Fibroblast of lung (primary cell): ENCODE results near the gene HYAL4. TPM values are rescaled to one million over a fixed set of nuclear protein-coding genes. Genes with fewer than 3 reads are reported as not detected.
"Not testable (repeated sequence)": the region's sequence is repeated elsewhere in the genome, so short reads cannot be mapped to it uniquely, and the experiment has no call there.

ENCODE experiments used
- DNase-seq, 2 donors: peaks; one replicate each; pipeline versions ENCODE4 v3.0.0 to v3.0.0-alpha.2; 2010; ENCODE audit warnings: low read depth in 2 of 2
- H2AFZ ChIP-seq: 2 replicates; pipeline ENCODE4 v1.5.1; 2012; ENCODE audit warnings: low read length, control low read depth, inconsistent platforms
- H3K27ac ChIP-seq: 2 replicates; pipeline ENCODE4 v1.5.1; 2011; ENCODE audit warnings: low read length, control low read depth; ENCODE audit not compliant: insufficient read depth
- H3K27me3 ChIP-seq: 2 replicates; pipeline ENCODE4 v1.5.1; 2011; ENCODE audit warnings: mild to moderate bottlenecking, low read length; ENCODE audit not compliant: control insufficient read depth, insufficient read depth
- H3K36me3 ChIP-seq: 2 replicates; pipeline ENCODE4 v1.5.1; 2011; ENCODE audit warnings: low read length; ENCODE audit not compliant: control insufficient read depth, insufficient read depth
- H3K4me1 ChIP-seq: 2 replicates; pipeline ENCODE4 v1.5.1; 2011; ENCODE audit warnings: low read length; ENCODE audit not compliant: control insufficient read depth, insufficient read depth; ENCODE audit errors: extremely low read depth
- H3K4me2 ChIP-seq: 2 replicates; pipeline ENCODE4 v1.5.1; 2011; ENCODE audit warnings: low read length, control low read depth; ENCODE audit not compliant: insufficient read depth; ENCODE audit errors: extremely low read depth
- H3K4me3 ChIP-seq, 4 experiments: fragments of 200-600 bp in 1 of 4; sonication (generic) in 1 of 4; replicated peaks in 1 of 4; 2 replicates each; pipeline ENCODE4 v1.5.1; 2011 to 2016; ENCODE audit warnings: low read length in 4 of 4, low read depth in 3 of 4, mild to moderate bottlenecking in 3 of 4, control low read depth in 2 of 4, inconsistent platforms in 1 of 4, mixed read lengths in 1 of 4; ENCODE audit not compliant: insufficient read depth in 1 of 4; ENCODE audit errors: control extremely low read depth in 1 of 4
- H3K79me2 ChIP-seq: 2 replicates; pipeline ENCODE4 v1.5.1; 2012; ENCODE audit warnings: mild to moderate bottlenecking, low read length, inconsistent platforms; ENCODE audit not compliant: control insufficient read depth, insufficient read depth
- H3K9ac ChIP-seq: 2 replicates; pipeline ENCODE4 v1.5.1; 2011; ENCODE audit warnings: mild to moderate bottlenecking, low read length, control low read depth; ENCODE audit not compliant: insufficient read depth
- H3K9me3 ChIP-seq: 2 replicates; pipeline ENCODE4 v1.5.1; 2012; ENCODE audit warnings: low read depth, low read length; ENCODE audit not compliant: control insufficient read depth, insufficient read depth
- H4K20me1 ChIP-seq: 2 replicates; pipeline ENCODE4 v1.5.1; 2011; ENCODE audit warnings: low read length; ENCODE audit not compliant: control insufficient read depth, insufficient read depth; ENCODE audit errors: extremely low read depth
- EZH2 ChIP-seq: IDR thresholded peaks from 2 replicates; pipeline ENCODE4 v1.5.1; 2012; ENCODE audit warnings: low read length, control low read depth, mild to moderate bottlenecking; ENCODE audit errors: missing control alignments
- polyA plus RNA-seq, 2 donors: library from polyadenylated mRNA; depleted of rRNA in 1 of 2; stranded (reverse) in 1 of 2; unstranded in 1 of 2; fragments of >200 nt; gene quantifications; 2 replicates each; pipeline ENCODE4 v1.2.1, GENCODE V29; 2011 to 2012; ENCODE audit warnings: missing spikeins in 1 of 2
- total RNA-seq: library from RNA; depleted of rRNA; stranded (reverse); fragments of >200 nt; gene quantifications from 2 replicates; pipeline ENCODE4 v1.2.1, GENCODE V29; 2014
- TF ChIP-seq, protein P1 (sequence below), 2 donors: IDR thresholded peaks in 1 of 2; conservative IDR thresholded peaks in 1 of 2; 1 replicate in 1 of 2; 2 replicates in 1 of 2; pipeline ENCODE4 v1.5.1; 2011 to 2012; ENCODE audit warnings: low read length in 2 of 2, control low read depth in 1 of 2, inconsistent platforms in 1 of 2, low read depth in 1 of 2, mild to moderate bottlenecking in 1 of 2

The HYAL4 gene
- total and polyA plus RNA-seq, 2 donors (not counting 1 experiment from before 2014, with no cell fraction given): not detected

DNA sequence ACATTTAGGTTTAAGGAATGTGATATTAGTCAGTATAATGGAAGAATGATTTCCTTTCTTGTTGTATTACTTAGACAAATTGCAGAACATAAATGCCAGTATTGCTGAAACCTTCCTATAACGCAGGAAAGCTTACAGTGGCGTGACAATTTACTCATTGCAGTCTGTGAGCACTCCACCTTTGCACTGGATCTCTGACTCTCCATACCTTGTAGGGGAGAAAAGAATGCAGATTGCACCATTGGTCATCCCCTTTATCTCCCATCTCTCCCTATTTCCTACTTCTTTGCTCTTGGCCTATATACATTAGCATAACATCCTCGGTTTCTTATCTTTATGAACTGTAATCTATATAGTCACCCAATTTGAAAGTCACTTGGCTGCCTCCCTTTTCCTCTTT lies 28.1 kb upstream of the HYAL4 start:
- no peaks in the 10 kb centered on the region for H3K27me3 ChIP-seq
- H4K20me1 ChIP-seq: no peaks in the 10 kb centered on the region
- DNase-seq: no peak
- H3K9me3 ChIP-seq: no peaks in the 10 kb centered on the region
- H3K9ac ChIP-seq: no peak overlapping the region
- H3K27ac ChIP-seq: no peak overlapping the region
- no peaks in the 10 kb centered on the region for H3K36me3 ChIP-seq
- H2AFZ ChIP-seq: no peak overlapping the region
- TF ChIP-seq EZH2: no peak
- TF ChIP-seq, protein P1, sequence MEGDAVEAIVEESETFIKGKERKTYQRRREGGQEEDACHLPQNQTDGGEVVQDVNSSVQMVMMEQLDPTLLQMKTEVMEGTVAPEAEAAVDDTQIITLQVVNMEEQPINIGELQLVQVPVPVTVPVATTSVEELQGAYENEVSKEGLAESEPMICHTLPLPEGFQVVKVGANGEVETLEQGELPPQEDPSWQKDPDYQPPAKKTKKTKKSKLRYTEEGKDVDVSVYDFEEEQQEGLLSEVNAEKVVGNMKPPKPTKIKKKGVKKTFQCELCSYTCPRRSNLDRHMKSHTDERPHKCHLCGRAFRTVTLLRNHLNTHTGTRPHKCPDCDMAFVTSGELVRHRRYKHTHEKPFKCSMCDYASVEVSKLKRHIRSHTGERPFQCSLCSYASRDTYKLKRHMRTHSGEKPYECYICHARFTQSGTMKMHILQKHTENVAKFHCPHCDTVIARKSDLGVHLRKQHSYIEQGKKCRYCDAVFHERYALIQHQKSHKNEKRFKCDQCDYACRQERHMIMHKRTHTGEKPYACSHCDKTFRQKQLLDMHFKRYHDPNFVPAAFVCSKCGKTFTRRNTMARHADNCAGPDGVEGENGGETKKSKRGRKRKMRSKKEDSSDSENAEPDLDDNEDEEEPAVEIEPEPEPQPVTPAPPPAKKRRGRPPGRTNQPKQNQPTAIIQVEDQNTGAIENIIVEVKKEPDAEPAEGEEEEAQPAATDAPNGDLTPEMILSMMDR (conservative IDR thresholded peaks at IDR 0.05 in 1 of 2, IDR thresholded peaks at IDR 0.05 in 1 of 2; ENCODE audit: low read depth in 1 of 2, low read length in 2 of 2): no peak
- H3K79me2 ChIP-seq: no peaks in the 10 kb centered on the region
- H3K4me1 ChIP-seq: no peaks in the 10 kb centered on the region
- no peak overlapping the region for H3K4me3 ChIP-seq
- H3K4me2 ChIP-seq: no peak overlapping the region

DNA sequence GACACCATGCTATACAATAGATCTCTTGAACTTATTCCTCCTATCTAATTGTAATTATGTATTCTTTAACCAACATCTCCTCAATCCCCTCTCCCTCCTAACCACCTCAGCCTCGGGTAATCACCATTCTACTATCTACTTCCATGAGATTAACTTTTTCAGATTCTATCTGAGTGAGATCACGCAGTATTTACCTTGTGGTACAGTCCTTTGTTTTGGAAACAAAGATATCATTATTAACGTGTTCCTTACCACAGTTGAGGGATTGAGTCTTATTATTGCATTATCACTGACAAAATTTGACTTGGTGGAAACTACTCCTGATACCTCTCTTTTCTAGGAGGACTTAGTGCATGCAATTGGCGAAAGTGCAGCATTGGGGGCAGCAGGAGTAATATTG lies 26.0 kb upstream of the HYAL4 start:
- H2AFZ ChIP-seq: no peak overlapping the region
- no peaks in the 10 kb centered on the region for H3K27me3 ChIP-seq
- H3K9ac ChIP-seq: no peak overlapping the region
- no peak overlapping the region for H3K4me3 ChIP-seq
- no peak overlapping the region for H3K27ac ChIP-seq
- H4K20me1 ChIP-seq: no peaks in the 10 kb centered on the region
- H3K36me3 ChIP-seq: no peaks in the 10 kb centered on the region
- H3K4me1 ChIP-seq: no peaks in the 10 kb centered on the region
- DNase-seq: no peak
- H3K4me2 ChIP-seq: no peak overlapping the region
- TF ChIP-seq, protein P1 (conservative IDR thresholded peaks at IDR 0.05 in 1 of 2, IDR thresholded peaks at IDR 0.05 in 1 of 2; ENCODE audit: low read depth in 1 of 2, low read length in 2 of 2): no peak
- TF ChIP-seq EZH2: no peak
- no peaks in the 10 kb centered on the region for H3K79me2 ChIP-seq
- no peaks in the 10 kb centered on the region for H3K9me3 ChIP-seq

DNA sequence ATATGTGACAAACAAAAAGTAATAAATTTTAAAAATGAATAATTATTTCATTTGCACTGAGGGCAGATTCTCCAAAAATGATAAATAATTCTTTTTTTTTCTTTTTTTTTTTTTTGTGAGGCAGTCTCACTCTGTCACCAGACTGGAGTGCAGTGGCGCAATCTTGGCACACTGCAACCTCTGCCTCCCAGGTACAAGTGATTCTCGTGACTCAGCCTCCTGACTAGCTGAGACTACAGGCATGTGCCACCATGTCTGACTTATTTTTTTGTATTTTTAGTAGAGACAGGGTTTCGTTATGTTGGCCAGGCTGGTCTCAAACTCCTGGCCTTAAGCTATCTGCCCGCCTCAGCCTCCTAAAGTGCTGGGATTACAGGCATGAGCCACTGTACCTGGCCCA lies 25.2 kb upstream of the HYAL4 start:
- not testable (repeated sequence) for H3K4me1 ChIP-seq, H3K9me3 ChIP-seq, H3K79me2 ChIP-seq, DNase-seq, H3K4me3 ChIP-seq, H4K20me1 ChIP-seq, H3K27ac ChIP-seq, H3K4me2 ChIP-seq, H3K36me3 ChIP-seq, H3K9ac ChIP-seq, H2AFZ ChIP-seq, H3K27me3 ChIP-seq
